Small intestine (tissue), 7 donors: Measurements from ENCODE around the gene PTPRG. TPM values are rescaled to one million over a fixed set of nuclear protein-coding genes. Genes with fewer than 3 reads are reported as not detected.

Source experiments
- DNase-seq, 2 donors: peaks; one replicate each; pipeline versions ENCODE4 v3.0.0 to v3.0.0-alpha.2; 2013
- FAIRE-seq: peaks from 2 replicates; lab custom pipeline; 2012; peaks lifted over from hg19 to GRCh38; lab: Jason Lieb, UNC
- H3K27ac ChIP-seq, 3 donors: one replicate each; pipeline ENCODE4 v1.5.1; 2013; ENCODE audit warnings: low read length in 2 of 3, mild to moderate bottlenecking in 2 of 3, control low read depth in 1 of 3, inconsistent platforms in 1 of 3, low read depth in 1 of 3, moderate library complexity in 1 of 3
- H3K27me3 ChIP-seq, 3 donors: one replicate each; pipeline ENCODE4 v1.6.1; 2013; ENCODE audit warnings: low read length in 3 of 3, inconsistent platforms in 1 of 3; ENCODE audit not compliant: control insufficient read depth in 3 of 3, insufficient read depth in 3 of 3
- H3K36me3 ChIP-seq, 3 donors: one replicate each; pipeline ENCODE4 v1.6.1; 2013; ENCODE audit warnings: low read length in 3 of 3, inconsistent platforms in 1 of 3, low read depth in 1 of 3, mild to moderate bottlenecking in 1 of 3, moderate library complexity in 1 of 3; ENCODE audit not compliant: control insufficient read depth in 3 of 3, insufficient read depth in 2 of 3
- H3K4me1 ChIP-seq, 3 donors: one replicate each; pipeline ENCODE4 v1.6.1; 2013; ENCODE audit warnings: low read length in 2 of 3, inconsistent platforms in 1 of 3, low read depth in 1 of 3, mild to moderate bottlenecking in 1 of 3, moderate library complexity in 1 of 3; ENCODE audit not compliant: control insufficient read depth in 3 of 3, insufficient read depth in 2 of 3
- H3K4me3 ChIP-seq, 3 donors: one replicate each; pipeline ENCODE4 v1.5.1; 2013; ENCODE audit warnings: low read length in 3 of 3, control low read depth in 1 of 3, inconsistent platforms in 1 of 3, low read depth in 1 of 3, mild to moderate bottlenecking in 1 of 3, moderate library complexity in 1 of 3
- H3K9me3 ChIP-seq, 2 donors: one replicate each; pipeline ENCODE4 v1.6.1; 2013; ENCODE audit warnings: low read depth in 1 of 2, low read length in 1 of 2; ENCODE audit not compliant: control insufficient read depth in 2 of 2, insufficient read depth in 1 of 2
- WGBS, 3 donors: extraction: QIAGEN DNeasy Blood & Tissue Kit; methylation state at CpG; one replicate each; pipeline ENCODE4 v1.1.7; 2013; 5-methylcytosine and 5-hydroxymethylcytosine counted together
- polyA plus RNA-seq, 4 donors: library from polyadenylated mRNA; stranded (reverse) in 3 of 4; unstranded in 1 of 4; fragments of 200-250 nt in 3 of 4; fragments of 120-200 nt in 1 of 4; gene quantifications; one replicate each; pipeline versions ENCODE4 v1.2.1 to v1.2.3, GENCODE V29; 2013
- donor health status: healthy with polysubstance abuse.
- donor health status: control.
- donor health status: control.
- donor health status: Bipolar disorder and iron deficiency.
- donor health status: healthy.

The PTPRG gene
- polyA plus RNA-seq, 4 donors, result 0.81 to 18.3 (median 5.6) TPM

- Histone ChIP-seq H3K4me3 (no peak overlapping the region), H3K36me3 (no peaks in the 10 kb centered on the region), H3K27me3 (no peaks in the 10 kb centered on the region), H3K4me1 (peaks cover 0 to 9% (median 0%) of the 10 kb centered on the region in 3 donors), H3K27ac (no peak overlapping the region), H3K9me3 (no peaks in the 10 kb centered on the region)
- 56 to 82% (median 59%) methylated on average over 9 of the region's 9 CpGs for WGBS, 3 donors
- FAIRE-seq (no peak), DNase-seq (peak in 1 of 2 donors; percentile 22)
Observed at GRCh38 chr3:61685755-61686154, 124.4 kb downstream of the PTPRG start.

GRCh38 chr3:61686228-61686648 lies 124.9 kb downstream of the PTPRG start:
- no peaks in the 10 kb centered on the region for H3K27me3 ChIP-seq
- peaks cover 0 to 9% (median 0%) of the 10 kb centered on the region in 3 donors for H3K4me1 ChIP-seq
- DNase-seq (no peak), FAIRE-seq (no peak)
- WGBS, 3 donors, result 75 to 89% (median 77%) methylated on average over 3 of the region's 3 CpGs
- no peak overlapping the region for H3K4me3 ChIP-seq
- no peaks in the 10 kb centered on the region for H3K9me3 ChIP-seq
- H3K27ac ChIP-seq, result no peak overlapping the region
- H3K36me3 ChIP-seq, result no peaks in the 10 kb centered on the region

GRCh38 chr3:61687206-61687605 lies 125.8 kb downstream of the PTPRG start:
- 19 to 69% (median 33%) methylated on average over 2 of the region's 2 CpGs for WGBS, 3 donors
- H3K36me3 ChIP-seq, result no peaks in the 10 kb centered on the region
- peaks cover 0 to 9% (median 0%) of the 10 kb centered on the region in 3 donors for H3K4me1 ChIP-seq
- FAIRE-seq (no peak), DNase-seq (peak; percentile 59 to 65)
- H3K27me3 ChIP-seq, result no peaks in the 10 kb centered on the region
- no peak overlapping the region for H3K27ac ChIP-seq
- H3K9me3 ChIP-seq, result no peaks in the 10 kb centered on the region
- H3K4me3 ChIP-seq, result no peak overlapping the region

- Histone ChIP-seq H3K4me1 (peaks cover 0 to 9% (median 0%) of the 10 kb centered on the region in 3 donors), H3K27ac (no peak overlapping the region), H3K4me3 (no peak overlapping the region), H3K9me3 (no peaks in the 10 kb centered on the region), H3K27me3 (no peaks in the 10 kb centered on the region), H3K36me3 (no peaks in the 10 kb centered on the region)
- DNase-seq (no peak), FAIRE-seq (no peak)
- WGBS, 3 donors, result 83 to 93% (median 86%) methylated on average over 5 of the region's 5 CpGs
Observed at GRCh38 chr3:61687663-61688306, 126.4 kb downstream of the PTPRG start.

GRCh38 chr3:61688307-61688984 lies 127.1 kb downstream of the PTPRG start:
- 76 to 92% (median 86%) methylated on average over 13 of the region's 13 CpGs for WGBS, 3 donors
- Histone ChIP-seq H3K4me1 (peaks cover 0 to 9% (median 0%) of the 10 kb centered on the region in 3 donors), H3K36me3 (no peaks in the 10 kb centered on the region), H3K27me3 (no peaks in the 10 kb centered on the region), H3K27ac (no peak overlapping the region), H3K9me3 (no peaks in the 10 kb centered on the region), H3K4me3 (no peak overlapping the region)
- DNase-seq (no peak), FAIRE-seq (no peak)

GRCh38 chr3:61690016-61690415 lies 128.6 kb downstream of the PTPRG start:
- Histone ChIP-seq H3K4me1 (peaks cover 0 to 9% (median 0%) of the 10 kb centered on the region in 3 donors), H3K9me3 (no peaks in the 10 kb centered on the region), H3K27me3 (no peaks in the 10 kb centered on the region), H3K36me3 (no peaks in the 10 kb centered on the region), H3K4me3 (no peak overlapping the region), H3K27ac (no peak overlapping the region)
- FAIRE-seq (no peak), DNase-seq (no peak)
- WGBS, 3 donors, result 81 to 95% (median 95%) methylated on average over 5 of the region's 5 CpGs

- no peak overlapping the region for H3K4me3 ChIP-seq
- H3K27ac ChIP-seq, result no peak overlapping the region
- H3K4me1 ChIP-seq, result peaks cover 0 to 5% (median 0%) of the 10 kb centered on the region in 3 donors
- DNase-seq (no peak), FAIRE-seq (no peak)
- no peaks in the 10 kb centered on the region for H3K36me3 ChIP-seq
- no peaks in the 10 kb centered on the region for H3K9me3 ChIP-seq
- 66 to 81% (median 69%) methylated on average over 2 of the region's 2 CpGs for WGBS, 3 donors
- no peaks in the 10 kb centered on the region for H3K27me3 ChIP-seq
Observed at GRCh38 chr3:61691466-61691865, 130.1 kb downstream of the PTPRG start.

- Histone ChIP-seq H3K4me1 (no peaks in the 10 kb centered on the region), H3K9me3 (no peaks in the 10 kb centered on the region), H3K36me3 (no peaks in the 10 kb centered on the region), H3K27ac (no peak overlapping the region), H3K27me3 (no peaks in the 10 kb centered on the region), H3K4me3 (no peak overlapping the region)
- DNase-seq (no peak), FAIRE-seq (no peak)
- 66 to 81% (median 72%) methylated on average over 2 of the region's 2 CpGs for WGBS, 3 donors
Observed at GRCh38 chr3:61697301-61697700, 135.9 kb downstream of the PTPRG start.
